GM21619 (cell line): ENCODE measurements around the gene CCDC138.

Source experiments
- ATAC-seq: cut with Tn5 transposase; IDR thresholded peaks from one replicate; pipeline ENCODE4 v1.9.1; 2021; ENCODE audit not compliant: unreplicated experiment

Gene CCDC138

GRCh38 chr2:108825254-108825653 is 38.7 kb downstream of the CCDC138 start:
- ATAC-seq: no peak

GRCh38 chr2:108825736-108826135 is 39.2 kb downstream of the CCDC138 start:
- ATAC-seq: no peak

GRCh38 chr2:108829578-108830310 is 43.2 kb downstream of the CCDC138 start:
- ATAC-seq: no peak

GRCh38 chr2:108833219-108833618 is 46.6 kb downstream of the CCDC138 start:
- ATAC-seq: no peak

- ATAC-seq: no peak
Measured at GRCh38 chr2:108834620-108835019, 48.0 kb downstream of the CCDC138 start.

GRCh38 chr2:108835040-108835439 is 48.5 kb downstream of the CCDC138 start:
- no peak for ATAC-seq

GRCh38 chr2:108837198-108837597 is 50.6 kb downstream of the CCDC138 start:
- ATAC-seq: no peak

- no peak for ATAC-seq
Measured at GRCh38 chr2:108841506-108841905, 54.9 kb downstream of the CCDC138 start.

GRCh38 chr2:108845923-108846322 is 59.4 kb downstream of the CCDC138 start:
- ATAC-seq: no peak

- ATAC-seq: no peak
Measured at GRCh38 chr2:108847000-108847399, 60.4 kb downstream of the CCDC138 start.

GRCh38 chr2:108852375-108852774 is 65.8 kb downstream of the CCDC138 start:
- no peak for ATAC-seq

GRCh38 chr2:108853421-108853820 is 66.8 kb downstream of the CCDC138 start:
- ATAC-seq: no peak

GRCh38 chr2:108854484-108854883 is 67.9 kb downstream of the CCDC138 start:
- ATAC-seq: no peak

- ATAC-seq: no peak
Measured at GRCh38 chr2:108855194-108855593, 68.6 kb downstream of the CCDC138 start.

- no peak for ATAC-seq
Measured at GRCh38 chr2:108858894-108859293, 72.3 kb downstream of the CCDC138 start.

GRCh38 chr2:108866041-108866440 is 79.5 kb downstream of the CCDC138 start:
- no peak for ATAC-seq

- ATAC-seq: no peak
Measured at GRCh38 chr2:108868911-108869310, 82.3 kb downstream of the CCDC138 start.

GRCh38 chr2:108869542-108869941 is 83.0 kb downstream of the CCDC138 start:
- no peak for ATAC-seq

- ATAC-seq: no peak
Measured at GRCh38 chr2:108870069-108870644, 83.6 kb downstream of the CCDC138 start.

- ATAC-seq: no peak
Measured at GRCh38 chr2:108877506-108877905, 90.9 kb downstream of the CCDC138 start.

- no peak for ATAC-seq
Measured at GRCh38 chr2:108878276-108878675, 91.7 kb downstream of the CCDC138 start.

GRCh38 chr2:108884619-108885018 is 98.0 kb downstream of the CCDC138 start:
- ATAC-seq: no peak

GRCh38 chr2:108889907-108890306 is 103.3 kb downstream of the CCDC138 start:
- ATAC-seq: no peak
